Neural progenitor cell (in vitro differentiated cells): Measurements from ENCODE around the gene JDP2.

Experiments
- EZH2phosphoT487 ChIP-seq: fragments of 200-600 bp; sonication (generic); IDR thresholded peaks from 2 replicates; pipeline ENCODE4 v1.6.1; 2017; ENCODE audit warnings: antibody characterized with exemption
- TF ChIP-seq, protein P1 (sequence below): fragments of 200-600 bp; sonication (generic); IDR thresholded peaks from 2 replicates; pipeline ENCODE4 v1.5.1; 2017; ENCODE audit warnings: antibody characterized with exemption, mild to moderate bottlenecking

DNA sequence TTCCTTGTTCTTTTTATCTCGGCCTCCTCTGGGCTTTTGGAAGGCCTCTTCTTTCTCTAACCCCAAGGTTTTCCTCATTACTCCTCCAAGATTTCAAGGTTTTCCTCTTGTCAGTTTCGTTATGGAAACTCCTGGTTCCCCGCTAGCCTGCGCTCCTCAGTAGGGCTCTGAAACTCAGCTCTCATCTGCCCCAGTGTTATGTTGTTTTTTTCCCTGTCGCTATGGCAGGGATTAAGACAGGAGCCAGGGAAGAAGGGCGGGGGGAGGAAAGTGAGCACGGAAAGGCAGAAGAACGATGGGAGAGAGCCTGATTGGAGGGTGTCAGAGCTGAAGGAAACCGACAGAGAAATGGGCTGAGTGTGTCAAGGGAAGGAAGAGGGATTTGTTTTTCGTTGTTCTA is 26.5 kb upstream of the JDP2 start:
- TF ChIP-seq, protein P1, sequence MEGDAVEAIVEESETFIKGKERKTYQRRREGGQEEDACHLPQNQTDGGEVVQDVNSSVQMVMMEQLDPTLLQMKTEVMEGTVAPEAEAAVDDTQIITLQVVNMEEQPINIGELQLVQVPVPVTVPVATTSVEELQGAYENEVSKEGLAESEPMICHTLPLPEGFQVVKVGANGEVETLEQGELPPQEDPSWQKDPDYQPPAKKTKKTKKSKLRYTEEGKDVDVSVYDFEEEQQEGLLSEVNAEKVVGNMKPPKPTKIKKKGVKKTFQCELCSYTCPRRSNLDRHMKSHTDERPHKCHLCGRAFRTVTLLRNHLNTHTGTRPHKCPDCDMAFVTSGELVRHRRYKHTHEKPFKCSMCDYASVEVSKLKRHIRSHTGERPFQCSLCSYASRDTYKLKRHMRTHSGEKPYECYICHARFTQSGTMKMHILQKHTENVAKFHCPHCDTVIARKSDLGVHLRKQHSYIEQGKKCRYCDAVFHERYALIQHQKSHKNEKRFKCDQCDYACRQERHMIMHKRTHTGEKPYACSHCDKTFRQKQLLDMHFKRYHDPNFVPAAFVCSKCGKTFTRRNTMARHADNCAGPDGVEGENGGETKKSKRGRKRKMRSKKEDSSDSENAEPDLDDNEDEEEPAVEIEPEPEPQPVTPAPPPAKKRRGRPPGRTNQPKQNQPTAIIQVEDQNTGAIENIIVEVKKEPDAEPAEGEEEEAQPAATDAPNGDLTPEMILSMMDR, result no peak
- no peak for TF ChIP-seq EZH2phosphoT487
